Endothelial cell of umbilical vein (primary cell): ENCODE data around the gene VRK2. TPM values are rescaled to one million over a fixed set of nuclear protein-coding genes. Genes with fewer than 3 reads are reported as not detected.

Experiments
- BruUV-seq: library from RNA; stranded (reverse); fragments of 400-500 nt; replicated peaks from 2 replicates; lab custom pipeline; 2021; lab: Mats Ljungman, UMichigan
- CTCF ChIA-PET: fragments of 300-600, 350-600 bp; sonication (Branson Sonifier 250); formaldehyde crosslinking; loops from one replicate; lab custom pipeline; 2021; ENCODE audit warnings: antibody characterized with exemption, inconsistent platforms; lab: Charles Lee
- POLR2A ChIA-PET: fragments of 300-600, 350-600 bp; sonication (Branson Sonifier 250); formaldehyde crosslinking; loops from one replicate; lab custom pipeline; 2021; ENCODE audit warnings: antibody characterized with exemption, inconsistent platforms; lab: Charles Lee
- DNase-seq: peaks from one replicate; pipeline ENCODE4 v3.0.0-alpha.2; 2011; ENCODE audit warnings: low read depth, low spot score
- FAIRE-seq: peaks from 2 replicates; lab custom pipeline; 2011; peaks lifted over from hg19 to GRCh38; lab: Jason Lieb, UNC
- H2AFZ ChIP-seq: 2 replicates; pipeline ENCODE4 v1.6.0; 2012; ENCODE audit warnings: low read depth, low read length, control low read depth, inconsistent platforms
- H3K27ac ChIP-seq: 2 replicates; pipeline ENCODE4 v1.5.1; 2011; ENCODE audit warnings: low read depth, mild to moderate bottlenecking, control low read depth, low read length, moderate library complexity; ENCODE audit not compliant: insufficient read depth
- H3K27me3 ChIP-seq, 2 experiments: 2 replicates each; pipeline versions ENCODE4 v1.6.0 to v1.6.1; 2011; ENCODE audit warnings: low read length in 2 of 2, mixed read lengths in 1 of 2; ENCODE audit not compliant: control insufficient read depth in 2 of 2, insufficient read depth in 2 of 2
- H3K36me3 ChIP-seq, 2 experiments: 2 replicates in 1 of 2; 3 replicates in 1 of 2; pipeline ENCODE4 v1.5.1; 2011; ENCODE audit warnings: low read length in 2 of 2, mild to moderate bottlenecking in 1 of 2, moderate library complexity in 1 of 2; ENCODE audit not compliant: control insufficient read depth in 2 of 2, insufficient read depth in 2 of 2; ENCODE audit errors: extremely low read depth in 1 of 2
- H3K4me1 ChIP-seq: 3 replicates; pipeline ENCODE4 v1.5.1; 2011; ENCODE audit warnings: mild to moderate bottlenecking, low read length; ENCODE audit not compliant: control insufficient read depth, insufficient read depth; ENCODE audit errors: extremely low read depth
- H3K4me2 ChIP-seq: 2 replicates; pipeline ENCODE4 v1.6.1; 2011; ENCODE audit warnings: low read length, control low read depth, mixed read lengths; ENCODE audit not compliant: insufficient read depth
- H3K4me3 ChIP-seq, 3 experiments: fragments of 200-600 bp in 1 of 3; sonication (generic), shearing (Covaris generic) in 1 of 3; replicated peaks in 1 of 3; 2 replicates each; pipeline ENCODE4 v1.5.1; 2011 to 2016; ENCODE audit warnings: control low read depth in 3 of 3, low read length in 3 of 3, mild to moderate bottlenecking in 2 of 3, inconsistent platforms in 1 of 3, low read depth in 1 of 3, moderate library complexity in 1 of 3; ENCODE audit not compliant: insufficient read depth in 1 of 3
- H3K79me2 ChIP-seq: 2 replicates; pipeline ENCODE4 v1.6.0; 2012; ENCODE audit warnings: low read length, inconsistent platforms; ENCODE audit not compliant: control insufficient read depth, insufficient read depth
- H3K9ac ChIP-seq: replicated peaks from 2 replicates; pipeline ENCODE3; 2011; ENCODE audit warnings: low read length, control low read depth; ENCODE audit not compliant: insufficient read depth; ENCODE audit errors: extremely low read depth
- H3K9me1 ChIP-seq: replicated peaks from 3 replicates; pipeline ENCODE4 v1.6.0; 2011; ENCODE audit warnings: mild to moderate bottlenecking, low read length; ENCODE audit not compliant: control insufficient read depth, insufficient read depth; ENCODE audit errors: extremely low read depth
- H3K9me3 ChIP-seq: replicated peaks from 2 replicates; pipeline ENCODE4 v1.5.1; 2012; ENCODE audit warnings: low read length, inconsistent platforms; ENCODE audit not compliant: control insufficient read depth, insufficient read depth
- H4K20me1 ChIP-seq: replicated peaks from 2 replicates; pipeline ENCODE3; 2011; ENCODE audit warnings: mild to moderate bottlenecking, low read length; ENCODE audit not compliant: control insufficient read depth, insufficient read depth; ENCODE audit errors: extremely low read depth
- EZH2 ChIP-seq: IDR thresholded peaks from 2 replicates; pipeline ENCODE4 v1.6.1; 2012; ENCODE audit warnings: borderline replicate concordance, low read depth, mild to moderate bottlenecking, moderate library complexity, low read length, inconsistent platforms; ENCODE audit not compliant: severe bottlenecking
- FOS ChIP-seq: IDR thresholded peaks from 2 replicates; pipeline ENCODE4 v1.6.1; 2011; ENCODE audit warnings: mild to moderate bottlenecking, low read length, moderate library complexity, borderline replicate concordance; ENCODE audit not compliant: insufficient read depth
- GATA2 ChIP-seq: IDR thresholded peaks from 2 replicates; pipeline ENCODE4 v1.7.0; 2011; ENCODE audit warnings: low read depth, mild to moderate bottlenecking, moderate library complexity, mixed read lengths, low read length; ENCODE audit not compliant: insufficient read length, insufficient read depth
- JUN ChIP-seq: IDR thresholded peaks from 2 replicates; pipeline ENCODE4 v1.6.1; 2011; ENCODE audit warnings: borderline replicate concordance, low read depth; ENCODE audit not compliant: insufficient read length, insufficient read depth
- MYC ChIP-seq: IDR thresholded peaks from one replicate; pipeline ENCODE4 v1.6.1; 2011; ENCODE audit warnings: mild to moderate bottlenecking, low read depth, low read length
- POLR2A ChIP-seq: IDR thresholded peaks from 2 replicates; pipeline ENCODE4 v1.6.1; 2012; ENCODE audit warnings: low read depth, mild to moderate bottlenecking, control low read depth, low read length
- POLR2AphosphoS5 ChIP-seq: IDR thresholded peaks from 2 replicates; pipeline ENCODE4 v1.6.1; 2012; ENCODE audit warnings: low read depth, mild to moderate bottlenecking, control low read depth, low read length, moderate library complexity; ENCODE audit not compliant: insufficient read depth
- dilution Hi-C: fragments of 300-500 bp; cut with MboI; formaldehyde crosslinking; loops from one replicate; pipeline ENCODE4 v1.15.0; 2019; ENCODE audit warnings: low sequenced_read_pairs; ENCODE audit not compliant: extremely low pct_ligation_motif_present
- intact Hi-C: fragments of 100-400 bp; cut with micrococcal nuclease; formaldehyde crosslinking; loops from one replicate; pipeline ENCODE4 v1.10.0; 2022
- polyA plus RNA-seq, 4 experiments: library from polyadenylated mRNA; depleted of rRNA in 3 of 4; stranded (reverse) in 3 of 4; unstranded in 1 of 4; fragments of >200 nt; gene quantifications; 2 replicates each; pipeline versions ENCODE4 v1.2.1 to v1.2.3, GENCODE V29; 2011 to 2012; ENCODE audit warnings: missing spikeins in 1 of 4
- total RNA-seq: library from RNA; stranded (reverse); gene quantifications from 2 replicates; pipeline ENCODE4 v1.2.3, GENCODE V29; 2021
- TF ChIP-seq, protein P1 (sequence below), 2 donors: IDR thresholded peaks; 1 replicate in 1 of 2; 2 replicates in 1 of 2; pipeline ENCODE4 v1.5.1; 2011; ENCODE audit warnings: low read length in 2 of 2, mild to moderate bottlenecking in 2 of 2, moderate library complexity in 2 of 2, control low read depth in 1 of 2, inconsistent platforms in 1 of 2, low read depth in 1 of 2; ENCODE audit not compliant: insufficient read depth in 1 of 2; ENCODE audit errors: extremely low read depth in 1 of 2
- TF ChIP-seq, protein P2 (sequence below): IDR thresholded peaks from 2 replicates; pipeline ENCODE4 v1.6.1; 2011; ENCODE audit not compliant: insufficient read depth, insufficient read length

Gene VRK2
- total and polyA plus RNA-seq, 2 donors (not counting 3 experiments of a cell fraction or from before 2014, with no cell fraction given), result 11.2 to 35.2 TPM

DNA sequence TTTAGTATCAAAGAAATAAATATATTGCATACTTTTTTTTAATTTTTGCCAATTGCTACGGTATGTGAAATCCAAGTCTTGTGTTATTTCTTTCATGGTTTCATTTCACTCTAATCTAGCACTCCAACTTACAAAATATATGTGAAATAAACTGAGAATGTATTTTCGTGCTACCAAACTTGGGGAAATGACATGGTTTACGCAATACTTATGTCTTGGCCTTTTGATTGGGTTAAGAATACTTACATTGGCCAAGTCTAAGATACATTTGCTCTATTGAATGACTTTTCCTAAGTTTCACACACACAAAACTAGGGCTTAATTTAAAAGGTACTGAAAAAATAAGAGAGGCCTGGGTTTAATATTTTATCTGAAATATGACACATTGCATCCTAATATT lies 80.5 kb downstream of the VRK2 start:
- Histone ChIP-seq H3K9ac (no peak overlapping the region), H3K4me1 (no peaks in the 10 kb centered on the region), H3K9me3 (no peaks in the 10 kb centered on the region), H3K9me1 (no peaks in the 10 kb centered on the region), H3K27me3 (no peaks in the 10 kb centered on the region), H3K4me2 (no peak overlapping the region), H4K20me1 (no peaks in the 10 kb centered on the region), H2AFZ (no peak overlapping the region), H3K4me3 (no peak overlapping the region), H3K36me3 (peaks cover 0 to 5% of the 10 kb centered on the region in 2 experiments), H3K27ac (no peak overlapping the region), H3K79me2 (no peaks in the 10 kb centered on the region)
- intact Hi-C loops, result no loop called here
- dilution Hi-C loops, result no loop called here
- POLR2A ChIA-PET, result no interaction called here
- CTCF ChIA-PET, result no interaction called here
- no peak for DNase-seq
- TF ChIP-seq MYC (no peak), POLR2A (no peak), JUN (no peak), GATA2 (no peak)
- TF ChIP-seq, protein P1, sequence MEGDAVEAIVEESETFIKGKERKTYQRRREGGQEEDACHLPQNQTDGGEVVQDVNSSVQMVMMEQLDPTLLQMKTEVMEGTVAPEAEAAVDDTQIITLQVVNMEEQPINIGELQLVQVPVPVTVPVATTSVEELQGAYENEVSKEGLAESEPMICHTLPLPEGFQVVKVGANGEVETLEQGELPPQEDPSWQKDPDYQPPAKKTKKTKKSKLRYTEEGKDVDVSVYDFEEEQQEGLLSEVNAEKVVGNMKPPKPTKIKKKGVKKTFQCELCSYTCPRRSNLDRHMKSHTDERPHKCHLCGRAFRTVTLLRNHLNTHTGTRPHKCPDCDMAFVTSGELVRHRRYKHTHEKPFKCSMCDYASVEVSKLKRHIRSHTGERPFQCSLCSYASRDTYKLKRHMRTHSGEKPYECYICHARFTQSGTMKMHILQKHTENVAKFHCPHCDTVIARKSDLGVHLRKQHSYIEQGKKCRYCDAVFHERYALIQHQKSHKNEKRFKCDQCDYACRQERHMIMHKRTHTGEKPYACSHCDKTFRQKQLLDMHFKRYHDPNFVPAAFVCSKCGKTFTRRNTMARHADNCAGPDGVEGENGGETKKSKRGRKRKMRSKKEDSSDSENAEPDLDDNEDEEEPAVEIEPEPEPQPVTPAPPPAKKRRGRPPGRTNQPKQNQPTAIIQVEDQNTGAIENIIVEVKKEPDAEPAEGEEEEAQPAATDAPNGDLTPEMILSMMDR (IDR thresholded peaks at IDR 0.05; ENCODE audit: extremely low read depth in 1 of 2, insufficient read depth in 1 of 2, low read depth in 1 of 2, low read length in 2 of 2), result no peak
- FAIRE-seq, result no peak
- BruUV-seq, result no TSS peak

DNA sequence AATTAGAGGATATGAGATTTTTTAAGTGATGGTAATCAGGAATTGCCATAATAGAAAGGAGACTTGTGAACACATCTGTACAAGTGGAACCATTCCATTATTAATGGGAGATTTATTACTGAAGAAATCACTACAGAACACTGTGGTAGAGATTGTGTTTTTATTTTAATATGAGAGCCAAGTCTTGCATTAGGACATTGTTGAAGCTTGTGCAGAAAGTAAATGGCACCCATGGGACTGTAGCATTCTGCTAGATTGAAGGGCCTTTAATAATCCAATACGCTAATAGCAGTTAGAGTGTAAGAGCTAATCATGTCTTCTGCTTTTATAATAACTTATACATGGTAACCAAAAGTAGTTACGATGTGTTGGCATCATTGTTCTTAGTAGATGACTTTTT lies 83.6 kb downstream of the VRK2 start:
- CTCF ChIA-PET, result interaction anchor here (1.1 to 1.6 kb wide), 2 partner anchors 224 to 318 kb away, joined by 4 to 7 read pairs; no protein-coding TSS in a partner anchor
- no peaks in the 10 kb centered on the region for H4K20me1 ChIP-seq
- no peak overlapping the region for H3K9ac ChIP-seq
- intact Hi-C loops (loop anchor here (2.0 to 5.0 kb wide), 2 partner anchors 83 to 111 kb away; partner anchors contain the start of genes FANCL and VRK2), dilution Hi-C loops (no loop called here)
- H3K27me3 ChIP-seq, result no peaks in the 10 kb centered on the region
- no peaks in the 10 kb centered on the region for H3K9me3 ChIP-seq
- H3K4me2 ChIP-seq, result no peak overlapping the region
- TF ChIP-seq, protein P1 (IDR thresholded peaks at IDR 0.05; ENCODE audit: extremely low read depth in 1 of 2, insufficient read depth in 1 of 2, low read depth in 1 of 2, low read length in 2 of 2), result no peak
- no peak for TF ChIP-seq EZH2
- TF ChIP-seq JUN, result no peak
- no peak for TF ChIP-seq FOS
- TF ChIP-seq GATA2, result no peak
- no peak for TF ChIP-seq POLR2A
- TF ChIP-seq POLR2AphosphoS5, result no peak
- TF ChIP-seq, protein P2, sequence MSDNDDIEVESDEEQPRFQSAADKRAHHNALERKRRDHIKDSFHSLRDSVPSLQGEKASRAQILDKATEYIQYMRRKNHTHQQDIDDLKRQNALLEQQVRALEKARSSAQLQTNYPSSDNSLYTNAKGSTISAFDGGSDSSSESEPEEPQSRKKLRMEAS, result no peak
- TF ChIP-seq MYC, result no peak
- DNase-seq, result no peak
- no peaks in the 10 kb centered on the region for H3K9me1 ChIP-seq
- no peak overlapping the region for H2AFZ ChIP-seq
- no peak overlapping the region for H3K4me3 ChIP-seq
- no peak overlapping the region for H3K27ac ChIP-seq
- H3K4me1 ChIP-seq, result peaks cover 3% of the 10 kb centered on the region
- H3K36me3 ChIP-seq, result no peaks in the 10 kb centered on the region
- no TSS peak for BruUV-seq
- no peak for FAIRE-seq
- POLR2A ChIA-PET, result no interaction called here
- no peaks in the 10 kb centered on the region for H3K79me2 ChIP-seq
